ENCODE data around the gene BPIFB4. TPM values are rescaled to one million over a fixed set of nuclear protein-coding genes. Genes with fewer than 3 reads are reported as not detected.

BPIFB4 gene
- polyA plus RNA-seq, 1 donor (not counting 4 experiments of a cell fraction or from before 2014, with no cell fraction given): not detected

DNA sequence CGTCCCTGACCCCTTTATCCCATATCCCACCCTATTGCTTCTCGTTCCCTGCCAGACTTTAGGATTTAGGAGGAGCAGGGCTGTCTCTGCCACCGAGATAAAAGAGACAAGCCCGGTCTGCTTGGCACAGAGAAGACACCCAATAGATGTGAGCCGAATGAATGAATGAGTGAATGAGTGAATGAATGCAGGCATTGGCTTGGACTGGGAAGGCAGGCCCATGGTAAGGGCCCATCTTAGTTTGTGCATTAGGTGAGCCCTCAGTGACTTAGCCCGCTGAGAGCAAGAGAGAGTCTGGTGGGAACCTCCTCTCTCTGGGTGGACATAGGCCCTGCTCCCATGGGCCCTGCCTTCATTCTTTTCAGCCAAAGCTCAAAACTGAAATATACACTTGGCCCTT is 48.9 kb upstream of the BPIFB4 start:
- H3K27ac ChIP-seq (ENCODE audit: control insufficient read depth, insufficient read depth, low read length): no peak overlapping the region
- dilution Hi-C loops (cut with MboI; ENCODE audit: extremely low pct_ligation_motif_present, low sequenced_read_pairs): no loop called here
- H3K79me2 ChIP-seq (ENCODE audit: control insufficient read depth, insufficient read depth, low read length): no peaks in the 10 kb centered on the region
- TF ChIP-seq, protein P1, sequence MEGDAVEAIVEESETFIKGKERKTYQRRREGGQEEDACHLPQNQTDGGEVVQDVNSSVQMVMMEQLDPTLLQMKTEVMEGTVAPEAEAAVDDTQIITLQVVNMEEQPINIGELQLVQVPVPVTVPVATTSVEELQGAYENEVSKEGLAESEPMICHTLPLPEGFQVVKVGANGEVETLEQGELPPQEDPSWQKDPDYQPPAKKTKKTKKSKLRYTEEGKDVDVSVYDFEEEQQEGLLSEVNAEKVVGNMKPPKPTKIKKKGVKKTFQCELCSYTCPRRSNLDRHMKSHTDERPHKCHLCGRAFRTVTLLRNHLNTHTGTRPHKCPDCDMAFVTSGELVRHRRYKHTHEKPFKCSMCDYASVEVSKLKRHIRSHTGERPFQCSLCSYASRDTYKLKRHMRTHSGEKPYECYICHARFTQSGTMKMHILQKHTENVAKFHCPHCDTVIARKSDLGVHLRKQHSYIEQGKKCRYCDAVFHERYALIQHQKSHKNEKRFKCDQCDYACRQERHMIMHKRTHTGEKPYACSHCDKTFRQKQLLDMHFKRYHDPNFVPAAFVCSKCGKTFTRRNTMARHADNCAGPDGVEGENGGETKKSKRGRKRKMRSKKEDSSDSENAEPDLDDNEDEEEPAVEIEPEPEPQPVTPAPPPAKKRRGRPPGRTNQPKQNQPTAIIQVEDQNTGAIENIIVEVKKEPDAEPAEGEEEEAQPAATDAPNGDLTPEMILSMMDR (optimal IDR thresholded peaks at IDR 0.05 in 1 of 3, IDR thresholded peaks at IDR 0.05 in 1 of 3, conservative IDR thresholded peaks at IDR 0.05 in 1 of 3; ENCODE audit: extremely low read depth in 1 of 3, insufficient read depth in 2 of 3, low read length in 3 of 3): no peak
- no peak for TF ChIP-seq EZH2 (IDR thresholded peaks at IDR 0.05; ENCODE audit: low read length)
- no peak overlapping the region for H2AFZ ChIP-seq (ENCODE audit: control insufficient read depth, low read length)
- no peaks in the 10 kb centered on the region for H3K36me3 ChIP-seq (ENCODE audit: control insufficient read depth in 2 of 2, extremely low read depth in 1 of 2, insufficient read depth in 2 of 2, low read length in 2 of 2)
- no peaks in the 10 kb centered on the region for H3K27me3 ChIP-seq (ENCODE audit: control insufficient read depth, extremely low read depth, insufficient read depth, low read length)
- H4K20me1 ChIP-seq (ENCODE audit: control insufficient read depth, extremely low read depth, insufficient read depth, low read length): no peaks in the 10 kb centered on the region
- no peak overlapping the region for H3K9ac ChIP-seq (ENCODE audit: control insufficient read depth, extremely low read depth, insufficient read depth, low read length)
- DNase-seq (ENCODE audit: low read depth, low spot score): no peak
- no peak overlapping the region for H3K4me3 ChIP-seq (ENCODE audit: control insufficient read depth in 2 of 3, extremely low read depth in 1 of 3, insufficient read depth in 2 of 3, low read depth in 1 of 3, low read length in 3 of 3)
- no peaks in the 10 kb centered on the region for H3K4me1 ChIP-seq (ENCODE audit: control insufficient read depth, extremely low read depth, insufficient read depth, low read length)
- no peaks in the 10 kb centered on the region for H3K9me3 ChIP-seq (ENCODE audit: control insufficient read depth, low read depth, low read length)
- H3K9me1 ChIP-seq (ENCODE audit: control insufficient read depth, extremely low read depth, insufficient read depth, low read length): no peaks in the 10 kb centered on the region
- no peak overlapping the region for H3K4me2 ChIP-seq (ENCODE audit: control insufficient read depth, extremely low read depth, insufficient read depth, low read depth, low read length)
- no peak for FAIRE-seq

DNA sequence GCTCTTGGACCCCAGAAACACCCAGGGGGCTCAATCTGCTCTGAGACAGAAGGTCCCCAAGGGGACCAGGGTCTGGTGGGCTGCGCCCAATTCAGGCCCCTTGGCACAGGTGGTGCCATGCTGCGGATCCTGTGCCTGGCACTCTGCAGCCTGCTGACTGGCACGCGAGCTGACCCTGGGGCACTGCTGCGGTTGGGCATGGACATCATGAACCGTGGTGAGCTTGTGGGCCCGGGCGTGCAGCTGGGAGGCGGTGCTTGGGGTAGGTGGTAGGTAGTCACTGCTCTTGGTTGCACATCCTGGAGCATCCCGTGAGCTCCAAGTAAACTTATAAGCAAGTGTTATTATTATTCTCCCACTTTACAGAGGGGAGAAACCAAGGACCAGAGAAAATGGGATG is 47.9 kb upstream of the BPIFB4 start, which contains the start of gene BPIFB6:
Gene BPIFB6 (plus strand): TSS at position 118 of the 400 bp plus-strand sequence. CDS start 0 bp downstream, at position 118.
- H3K36me3 ChIP-seq (ENCODE audit: control insufficient read depth in 2 of 2, extremely low read depth in 1 of 2, insufficient read depth in 2 of 2, low read length in 2 of 2): no peaks in the 10 kb centered on the region
- H3K4me3 ChIP-seq (ENCODE audit: control insufficient read depth in 2 of 3, extremely low read depth in 1 of 3, insufficient read depth in 2 of 3, low read depth in 1 of 3, low read length in 3 of 3): no peak within 1 kb of the TSS
- no peak within 1 kb of the TSS for H2AFZ ChIP-seq (ENCODE audit: control insufficient read depth, low read length)
- H4K20me1 ChIP-seq (ENCODE audit: control insufficient read depth, extremely low read depth, insufficient read depth, low read length): no peaks in the 10 kb centered on the region
- FAIRE-seq (no peak), DNase-seq (ENCODE audit: low read depth, low spot score) (no peak)
- no peaks in the 10 kb centered on the region for H3K9me1 ChIP-seq (ENCODE audit: control insufficient read depth, extremely low read depth, insufficient read depth, low read length)
- H3K27me3 ChIP-seq (ENCODE audit: control insufficient read depth, extremely low read depth, insufficient read depth, low read length): no peaks in the 10 kb centered on the region
- H3K79me2 ChIP-seq (ENCODE audit: control insufficient read depth, insufficient read depth, low read length): no peaks in the 10 kb centered on the region
- no peak within 1 kb of the TSS for H3K9ac ChIP-seq (ENCODE audit: control insufficient read depth, extremely low read depth, insufficient read depth, low read length)
- H3K9me3 ChIP-seq (ENCODE audit: control insufficient read depth, low read depth, low read length): no peaks in the 10 kb centered on the region
- H3K4me1 ChIP-seq (ENCODE audit: control insufficient read depth, extremely low read depth, insufficient read depth, low read length): no peaks in the 10 kb centered on the region
- dilution Hi-C loops (cut with MboI; ENCODE audit: extremely low pct_ligation_motif_present, low sequenced_read_pairs): no loop called here
- no peak within 1 kb of the TSS for H3K27ac ChIP-seq (ENCODE audit: control insufficient read depth, insufficient read depth, low read length)
- TF ChIP-seq, protein P1 (optimal IDR thresholded peaks at IDR 0.05 in 1 of 3, IDR thresholded peaks at IDR 0.05 in 1 of 3, conservative IDR thresholded peaks at IDR 0.05 in 1 of 3; ENCODE audit: extremely low read depth in 1 of 3, insufficient read depth in 2 of 3, low read length in 3 of 3): no peak
- TF ChIP-seq EZH2 (IDR thresholded peaks at IDR 0.05; ENCODE audit: low read length): no peak
- H3K4me2 ChIP-seq (ENCODE audit: control insufficient read depth, extremely low read depth, insufficient read depth, low read depth, low read length): no peak within 1 kb of the TSS
